ENCODE results near the gene RHBDL1.

RHBDL1 gene

DNA sequence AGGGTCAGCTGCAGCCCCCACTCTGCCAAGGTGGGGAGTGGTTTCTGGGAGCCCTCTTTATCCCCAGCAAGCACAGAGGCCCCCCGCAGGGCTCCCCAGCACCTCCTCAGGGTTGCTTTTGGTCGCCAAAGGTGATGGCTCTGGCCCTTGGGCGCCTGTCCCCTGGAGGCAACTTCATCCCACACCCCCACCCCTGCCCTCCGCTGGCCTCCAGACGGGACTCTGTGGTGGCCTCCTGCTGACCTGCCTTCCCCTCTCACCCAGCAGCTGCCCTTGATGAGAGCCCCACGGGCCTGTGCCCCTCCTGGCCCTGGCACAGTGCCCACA is 15.4 kb upstream of the RHBDL1 start:
- TF ChIP-seq SIN3A (IDR thresholded peaks at IDR 0.05; ENCODE audit: borderline replicate concordance, insufficient read depth, low read length) = no peak
- no peak for TF ChIP-seq FOXP2 (optimal IDR thresholded peaks at IDR 0.05; ENCODE audit: borderline replicate concordance, extremely low read depth, extremely low read length, insufficient read depth)
- TF ChIP-seq REST (IDR thresholded peaks at IDR 0.05; ENCODE audit: insufficient read depth in 1 of 2, low read depth in 2 of 2, low read length in 2 of 2) = no peak
- TF ChIP-seq POLR2AphosphoS5 (IDR thresholded peaks at IDR 0.05; ENCODE audit: low read depth, low read length) = no peak
- TF ChIP-seq TAF1 (IDR thresholded peaks at IDR 0.05; ENCODE audit: borderline replicate concordance, insufficient read depth, low read length) = no peak

GRCh38 chr16:660459-661183 is 14.8 kb upstream of the RHBDL1 start:
- TF ChIP-seq POLR2AphosphoS5 (IDR thresholded peaks at IDR 0.05; ENCODE audit: low read depth, low read length) = peak; percentile 52; the same call in 1 of the 2 replicates
- TF ChIP-seq SIN3A (IDR thresholded peaks at IDR 0.05; ENCODE audit: borderline replicate concordance, insufficient read depth, low read length) = no peak

GRCh38 chr16:661184-661821 is 14.2 kb upstream of the RHBDL1 start:
- no peak for TF ChIP-seq TAF1 (IDR thresholded peaks at IDR 0.05; ENCODE audit: borderline replicate concordance, insufficient read depth, low read length)
- no peak for TF ChIP-seq SIN3A (IDR thresholded peaks at IDR 0.05; ENCODE audit: borderline replicate concordance, insufficient read depth, low read length)
- TF ChIP-seq POLR2AphosphoS5 (IDR thresholded peaks at IDR 0.05; ENCODE audit: low read depth, low read length) = no peak
- no peak for TF ChIP-seq FOXP2 (optimal IDR thresholded peaks at IDR 0.05; ENCODE audit: borderline replicate concordance, extremely low read depth, extremely low read length, insufficient read depth)
- TF ChIP-seq REST (IDR thresholded peaks at IDR 0.05; ENCODE audit: insufficient read depth in 1 of 2, low read depth in 2 of 2, low read length in 2 of 2) = no peak

DNA sequence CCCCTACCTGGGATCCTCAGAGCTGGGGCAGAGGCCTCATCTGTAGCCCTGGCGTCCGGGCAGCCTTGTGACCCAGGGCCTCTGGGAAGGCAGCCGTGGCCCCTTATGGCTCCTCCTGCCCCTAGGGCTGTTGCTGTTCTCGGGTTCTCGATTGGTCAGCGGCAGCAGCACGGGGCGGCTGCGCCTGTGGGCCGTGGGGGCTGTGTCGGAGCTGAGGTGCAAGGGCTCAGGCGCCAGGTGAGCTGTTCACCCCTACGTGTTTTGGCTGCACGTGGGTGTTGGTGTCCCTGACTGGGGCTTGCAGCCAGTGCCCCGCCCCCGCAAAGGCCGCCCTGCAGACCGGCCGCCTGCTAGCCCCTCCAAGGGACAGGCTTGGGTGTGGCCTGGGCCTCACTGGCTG is 13.4 kb upstream of the RHBDL1 start:
- TF ChIP-seq POLR2AphosphoS5 (IDR thresholded peaks at IDR 0.05; ENCODE audit: low read depth, low read length) = no peak
- TF ChIP-seq REST (IDR thresholded peaks at IDR 0.05; ENCODE audit: insufficient read depth in 1 of 2, low read depth in 2 of 2, low read length in 2 of 2) = no peak
- no peak for TF ChIP-seq FOXP2 (optimal IDR thresholded peaks at IDR 0.05; ENCODE audit: borderline replicate concordance, extremely low read depth, extremely low read length, insufficient read depth)

- TF ChIP-seq FOXP2 (optimal IDR thresholded peaks at IDR 0.05; ENCODE audit: borderline replicate concordance, extremely low read depth, extremely low read length, insufficient read depth) (no peak), SIN3A (IDR thresholded peaks at IDR 0.05; ENCODE audit: borderline replicate concordance, insufficient read depth, low read length) (no peak), REST (IDR thresholded peaks at IDR 0.05; ENCODE audit: insufficient read depth in 1 of 2, low read depth in 2 of 2, low read length in 2 of 2) (no peak), TAF1 (IDR thresholded peaks at IDR 0.05; ENCODE audit: borderline replicate concordance, insufficient read depth, low read length) (no peak), POLR2AphosphoS5 (IDR thresholded peaks at IDR 0.05; ENCODE audit: low read depth, low read length) (no peak)
These were observed 12.9 kb upstream of the RHBDL1 start for GRCh38 chr16:662597-662996.

All from PFSK-1 (cell line).